HEK293 (cell line): ENCODE results near the gene SLC38A5.

Source experiments
- SALL2 ChIP-seq: fragments of 450-650 bp; formaldehyde crosslinking; IDR thresholded peaks from 2 replicates; pipeline ENCODE4 v1.5.0; 2017; ENCODE audit warnings: missing biosample characterization, mild to moderate bottlenecking, missing genetic modification characterization, borderline replicate concordance
- TRIM28 ChIP-seq: IDR thresholded peaks from 2 replicates; pipeline ENCODE4 v1.6.1; 2011; ENCODE audit warnings: low read length, control low read depth, borderline replicate concordance
- ZFP69B ChIP-seq: fragments of 450-650 bp; formaldehyde crosslinking; IDR thresholded peaks from 2 replicates; pipeline ENCODE4 v1.5.1; 2016; ENCODE audit warnings: missing biosample characterization, missing genetic modification characterization
- TF ChIP-seq, protein P1 (sequence below): fragments of 450-650 bp; formaldehyde crosslinking; IDR thresholded peaks from 2 replicates; pipeline ENCODE4 v1.5.1; 2016; ENCODE audit warnings: missing biosample characterization, missing genetic modification characterization
- TF ChIP-seq, protein P2 (sequence below): sonication (generic); formaldehyde crosslinking; IDR thresholded peaks from 2 replicates; pipeline ENCODE4 v1.8.1; 2022; ENCODE audit warnings: mild to moderate bottlenecking, moderate library complexity, missing genetic modification reagents
- TF ChIP-seq, protein P3 (sequence below): fragments of 450-650 bp; formaldehyde crosslinking; optimal IDR thresholded peaks from 2 replicates; pipeline ENCODE3; 2016; ENCODE audit warnings: missing biosample characterization, mild to moderate bottlenecking, missing genetic modification characterization
- TF ChIP-seq, protein P4 (sequence below): fragments of 450-650 bp; formaldehyde crosslinking; IDR thresholded peaks from 2 replicates; pipeline ENCODE4 v1.5.1; 2016; ENCODE audit warnings: missing biosample characterization, missing genetic modification characterization

DNA sequence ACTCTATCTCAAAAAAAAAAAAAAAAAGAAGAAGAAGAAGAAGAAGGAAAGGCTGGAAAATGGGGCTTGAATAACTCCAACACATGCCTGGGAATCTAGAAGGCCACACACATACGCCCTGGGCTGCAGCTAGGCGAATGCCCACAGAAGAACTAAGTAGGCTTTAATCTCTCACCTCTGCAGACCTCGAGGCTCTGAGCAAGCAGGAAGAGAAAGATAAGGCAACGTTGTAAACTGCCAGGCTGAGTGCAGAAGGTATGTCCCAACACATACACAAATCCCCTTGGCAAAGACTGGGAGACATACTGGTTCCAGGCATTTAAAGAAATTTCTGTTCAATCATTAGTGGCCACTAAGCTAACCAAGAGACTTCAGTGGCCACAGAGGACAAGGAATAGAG, 18.4 kb downstream of the SLC38A5 start:
- TF ChIP-seq, protein P1, sequence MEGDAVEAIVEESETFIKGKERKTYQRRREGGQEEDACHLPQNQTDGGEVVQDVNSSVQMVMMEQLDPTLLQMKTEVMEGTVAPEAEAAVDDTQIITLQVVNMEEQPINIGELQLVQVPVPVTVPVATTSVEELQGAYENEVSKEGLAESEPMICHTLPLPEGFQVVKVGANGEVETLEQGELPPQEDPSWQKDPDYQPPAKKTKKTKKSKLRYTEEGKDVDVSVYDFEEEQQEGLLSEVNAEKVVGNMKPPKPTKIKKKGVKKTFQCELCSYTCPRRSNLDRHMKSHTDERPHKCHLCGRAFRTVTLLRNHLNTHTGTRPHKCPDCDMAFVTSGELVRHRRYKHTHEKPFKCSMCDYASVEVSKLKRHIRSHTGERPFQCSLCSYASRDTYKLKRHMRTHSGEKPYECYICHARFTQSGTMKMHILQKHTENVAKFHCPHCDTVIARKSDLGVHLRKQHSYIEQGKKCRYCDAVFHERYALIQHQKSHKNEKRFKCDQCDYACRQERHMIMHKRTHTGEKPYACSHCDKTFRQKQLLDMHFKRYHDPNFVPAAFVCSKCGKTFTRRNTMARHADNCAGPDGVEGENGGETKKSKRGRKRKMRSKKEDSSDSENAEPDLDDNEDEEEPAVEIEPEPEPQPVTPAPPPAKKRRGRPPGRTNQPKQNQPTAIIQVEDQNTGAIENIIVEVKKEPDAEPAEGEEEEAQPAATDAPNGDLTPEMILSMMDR (tag by site-specific recombination), result no peak
- TF ChIP-seq TRIM28, result no peak
- TF ChIP-seq SALL2, result no peak
- TF ChIP-seq ZFP69B, result no peak
- TF ChIP-seq, protein P2, sequence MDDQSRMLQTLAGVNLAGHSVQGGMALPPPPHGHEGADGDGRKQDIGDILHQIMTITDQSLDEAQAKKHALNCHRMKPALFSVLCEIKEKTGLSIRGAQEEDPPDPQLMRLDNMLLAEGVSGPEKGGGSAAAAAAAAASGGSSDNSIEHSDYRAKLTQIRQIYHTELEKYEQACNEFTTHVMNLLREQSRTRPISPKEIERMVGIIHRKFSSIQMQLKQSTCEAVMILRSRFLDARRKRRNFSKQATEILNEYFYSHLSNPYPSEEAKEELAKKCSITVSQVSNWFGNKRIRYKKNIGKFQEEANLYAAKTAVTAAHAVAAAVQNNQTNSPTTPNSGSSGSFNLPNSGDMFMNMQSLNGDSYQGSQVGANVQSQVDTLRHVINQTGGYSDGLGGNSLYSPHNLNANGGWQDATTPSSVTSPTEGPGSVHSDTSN (CRISPR knock-in tag), result no peak
- TF ChIP-seq, protein P3, sequence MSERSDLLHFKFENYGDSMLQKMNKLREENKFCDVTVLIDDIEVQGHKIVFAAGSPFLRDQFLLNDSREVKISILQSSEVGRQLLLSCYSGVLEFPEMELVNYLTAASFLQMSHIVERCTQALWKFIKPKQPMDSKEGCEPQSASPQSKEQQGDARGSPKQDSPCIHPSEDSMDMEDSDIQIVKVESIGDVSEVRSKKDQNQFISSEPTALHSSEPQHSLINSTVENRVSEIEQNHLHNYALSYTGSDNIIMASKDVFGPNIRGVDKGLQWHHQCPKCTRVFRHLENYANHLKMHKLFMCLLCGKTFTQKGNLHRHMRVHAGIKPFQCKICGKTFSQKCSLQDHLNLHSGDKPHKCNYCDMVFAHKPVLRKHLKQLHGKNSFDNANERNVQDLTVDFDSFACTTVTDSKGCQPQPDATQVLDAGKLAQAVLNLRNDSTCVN (tag by site-specific recombination), result no peak
- TF ChIP-seq, protein P4, sequence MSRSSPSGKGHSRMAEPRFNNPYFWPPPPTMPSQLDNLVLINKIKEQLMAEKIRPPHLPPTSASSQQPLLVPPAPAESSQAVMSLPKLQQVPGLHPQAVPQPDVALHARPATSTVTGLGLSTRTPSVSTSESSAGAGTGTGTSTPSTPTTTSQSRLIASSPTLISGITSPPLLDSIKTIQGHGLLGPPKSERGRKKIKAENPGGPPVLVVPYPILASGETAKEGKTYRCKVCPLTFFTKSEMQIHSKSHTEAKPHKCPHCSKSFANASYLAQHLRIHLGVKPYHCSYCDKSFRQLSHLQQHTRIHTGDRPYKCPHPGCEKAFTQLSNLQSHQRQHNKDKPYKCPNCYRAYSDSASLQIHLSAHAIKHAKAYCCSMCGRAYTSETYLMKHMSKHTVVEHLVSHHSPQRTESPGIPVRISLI, result no peak
